Measurements from ENCODE around the gene DST. TPM values are rescaled to one million over a fixed set of nuclear protein-coding genes. Genes with fewer than 3 reads are reported as not detected.

DST gene
- total RNA-seq, 4 donors from 2014 or later: 475 to 871 (median 583) TPM

DNA sequence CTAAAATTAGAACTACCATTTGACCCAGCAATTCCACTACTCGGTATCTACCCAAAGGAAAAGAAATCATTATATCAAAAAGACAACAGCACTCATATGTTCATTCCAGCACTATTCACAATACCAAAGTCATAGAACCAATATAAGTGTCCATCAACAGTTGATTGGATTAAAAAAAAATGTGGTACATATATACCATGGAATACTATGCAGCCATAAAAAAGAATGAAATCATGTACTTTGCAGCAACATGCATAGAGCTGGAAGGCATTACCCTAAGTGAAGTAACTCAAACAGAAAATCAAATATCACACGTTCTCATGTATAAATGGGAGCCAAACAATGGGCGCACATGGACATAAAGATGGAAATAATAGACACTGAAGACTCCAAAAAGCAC, 163.3 kb downstream of the DST start:
- TF ChIP-seq POLR2A (IDR thresholded peaks at IDR 0.05): no peak
- TF ChIP-seq, protein P1, sequence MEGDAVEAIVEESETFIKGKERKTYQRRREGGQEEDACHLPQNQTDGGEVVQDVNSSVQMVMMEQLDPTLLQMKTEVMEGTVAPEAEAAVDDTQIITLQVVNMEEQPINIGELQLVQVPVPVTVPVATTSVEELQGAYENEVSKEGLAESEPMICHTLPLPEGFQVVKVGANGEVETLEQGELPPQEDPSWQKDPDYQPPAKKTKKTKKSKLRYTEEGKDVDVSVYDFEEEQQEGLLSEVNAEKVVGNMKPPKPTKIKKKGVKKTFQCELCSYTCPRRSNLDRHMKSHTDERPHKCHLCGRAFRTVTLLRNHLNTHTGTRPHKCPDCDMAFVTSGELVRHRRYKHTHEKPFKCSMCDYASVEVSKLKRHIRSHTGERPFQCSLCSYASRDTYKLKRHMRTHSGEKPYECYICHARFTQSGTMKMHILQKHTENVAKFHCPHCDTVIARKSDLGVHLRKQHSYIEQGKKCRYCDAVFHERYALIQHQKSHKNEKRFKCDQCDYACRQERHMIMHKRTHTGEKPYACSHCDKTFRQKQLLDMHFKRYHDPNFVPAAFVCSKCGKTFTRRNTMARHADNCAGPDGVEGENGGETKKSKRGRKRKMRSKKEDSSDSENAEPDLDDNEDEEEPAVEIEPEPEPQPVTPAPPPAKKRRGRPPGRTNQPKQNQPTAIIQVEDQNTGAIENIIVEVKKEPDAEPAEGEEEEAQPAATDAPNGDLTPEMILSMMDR (IDR thresholded peaks at IDR 0.05): no peak
- 95 to 96% methylated on average over 3 of the region's 3 CpGs for WGBS, 2 donors
- intact Hi-C loops (cut with DNase I; ENCODE audit: low total_unique reads): no loop called here
- no peak for DNase-seq (ENCODE audit: low spot score in 2 of 2)
- no peak overlapping the region for H3K4me3 ChIP-seq (ENCODE audit: low read depth, poor library complexity, severe bottlenecking)

DNA sequence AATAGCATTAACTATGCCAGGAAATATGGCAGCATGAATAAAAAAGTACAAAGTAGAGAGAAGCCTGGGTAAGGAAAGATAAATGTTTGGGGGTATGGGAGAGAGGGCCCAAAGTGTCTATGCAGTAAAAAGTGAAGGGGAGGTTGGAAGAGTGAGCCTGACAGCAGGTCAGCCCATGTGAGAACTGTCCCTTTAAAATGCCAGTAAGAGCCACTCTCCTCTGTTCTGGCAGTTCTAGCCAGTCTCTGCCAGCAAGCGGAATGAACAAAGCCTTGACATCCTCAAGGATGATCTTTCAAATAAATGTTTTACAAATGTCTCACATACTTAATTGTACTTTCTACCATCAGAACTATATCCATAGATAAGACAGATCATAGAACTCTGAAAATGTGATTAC, 164.5 kb downstream of the DST start:
- intact Hi-C loops (cut with DNase I; ENCODE audit: low total_unique reads): no loop called here
- DNase-seq (ENCODE audit: low spot score in 2 of 2): no peak
- H3K4me3 ChIP-seq (ENCODE audit: low read depth, poor library complexity, severe bottlenecking): no peak overlapping the region
- WGBS, 2 donors: 90 to 95% methylated on average over 1 of the region's 1 CpG
- no peak for TF ChIP-seq POLR2A (IDR thresholded peaks at IDR 0.05)
- TF ChIP-seq, protein P1 (IDR thresholded peaks at IDR 0.05): no peak

DNA sequence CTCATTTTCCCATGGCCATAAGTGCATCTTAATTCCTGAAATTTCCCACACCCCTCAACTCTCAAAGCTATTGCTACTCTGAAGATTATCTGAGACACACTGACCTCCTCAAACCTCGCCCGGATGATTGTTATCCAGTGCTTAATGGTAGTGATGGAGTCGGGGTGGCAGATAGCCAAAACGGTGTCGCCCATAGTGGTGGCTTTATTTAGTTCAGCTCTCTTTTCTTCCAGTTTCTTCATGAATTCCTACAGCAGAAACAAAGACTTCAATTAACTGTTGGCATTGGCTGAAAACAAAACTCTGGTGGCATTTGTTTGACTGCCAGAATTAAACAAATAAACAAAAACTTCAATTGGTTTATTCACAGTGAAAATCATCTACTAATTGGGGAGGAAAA, 165.4 kb downstream of the DST start:
- H3K4me3 ChIP-seq (ENCODE audit: low read depth, poor library complexity, severe bottlenecking): no peak overlapping the region
- 87 to 91% methylated on average over 5 of the region's 5 CpGs for WGBS, 2 donors
- intact Hi-C loops (cut with DNase I; ENCODE audit: low total_unique reads): no loop called here
- TF ChIP-seq, protein P1 (IDR thresholded peaks at IDR 0.05): no peak
- TF ChIP-seq POLR2A (IDR thresholded peaks at IDR 0.05): no peak
- DNase-seq (ENCODE audit: low spot score in 2 of 2): no peak

DNA sequence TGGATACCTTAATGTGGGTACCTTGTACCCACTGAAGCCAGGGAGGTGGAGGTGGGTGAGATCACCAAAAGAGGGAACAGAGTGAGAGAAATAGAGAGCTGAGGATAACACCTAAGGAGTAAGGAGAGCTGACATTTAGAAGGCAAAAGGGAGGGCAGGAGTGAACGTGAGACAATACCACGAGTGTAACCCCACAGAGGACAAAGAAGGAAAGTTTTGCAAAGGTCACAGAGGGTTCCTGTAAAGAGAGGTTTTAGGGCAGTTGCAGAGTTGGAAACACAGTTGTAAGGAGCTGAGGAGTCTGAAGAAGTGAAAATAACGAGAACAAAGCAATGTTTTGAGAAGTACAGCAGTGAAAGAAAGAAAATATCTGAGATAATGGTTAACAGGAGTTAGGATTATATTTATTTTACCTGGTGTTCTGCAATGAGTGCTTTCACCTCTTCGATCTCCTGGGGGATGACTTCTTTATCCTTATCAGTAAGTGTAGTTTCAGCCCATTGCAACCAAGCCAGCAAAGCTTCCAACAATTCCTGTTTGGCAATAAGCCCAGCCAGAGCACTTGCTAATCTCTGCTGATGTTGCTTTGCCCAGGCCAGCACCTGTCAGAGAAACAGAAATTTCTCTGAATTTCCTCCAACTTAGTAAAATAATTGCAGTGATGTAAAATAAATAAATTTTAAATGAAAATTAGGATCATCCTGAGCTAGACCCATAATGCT, 166.8 kb downstream of the DST start:
- no peak for DNase-seq (ENCODE audit: low spot score in 2 of 2)
- H3K4me3 ChIP-seq (ENCODE audit: low read depth, poor library complexity, severe bottlenecking): no peak overlapping the region
- 64 to 71% methylated on average over 4 of the region's 4 CpGs for WGBS, 2 donors
- TF ChIP-seq, protein P1 (IDR thresholded peaks at IDR 0.05): no peak
- TF ChIP-seq POLR2A (IDR thresholded peaks at IDR 0.05): no peak
- intact Hi-C loops (cut with DNase I; ENCODE audit: low total_unique reads): no loop called here

DNA sequence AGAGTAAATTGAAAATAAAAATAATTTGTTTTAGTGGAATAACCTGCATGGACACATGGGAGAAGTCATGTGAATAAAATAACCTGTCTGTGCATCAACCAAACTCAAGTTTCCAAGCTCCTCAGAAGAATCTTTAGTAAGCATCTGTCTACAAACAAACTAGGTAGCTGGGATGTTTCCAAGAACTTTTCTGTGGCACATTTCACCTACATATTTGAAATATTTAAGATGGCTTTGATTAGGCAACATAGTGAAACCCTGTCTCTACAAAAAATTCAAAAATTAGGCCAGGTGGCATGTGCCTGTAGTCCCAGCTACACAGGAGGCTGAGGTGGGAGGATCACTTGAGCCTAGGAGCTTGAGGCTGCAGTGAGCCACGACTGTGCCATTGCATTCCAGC, 168.2 kb downstream of the DST start:
- intact Hi-C loops (cut with DNase I; ENCODE audit: low total_unique reads): no loop called here
- no peak overlapping the region for H3K4me3 ChIP-seq (ENCODE audit: low read depth, poor library complexity, severe bottlenecking)
- TF ChIP-seq, protein P1 (IDR thresholded peaks at IDR 0.05): no peak
- no peak for TF ChIP-seq POLR2A (IDR thresholded peaks at IDR 0.05)
- DNase-seq (ENCODE audit: low spot score in 2 of 2): no peak
- 14 to 71% methylated on average over 1 of the region's 1 CpG for WGBS, 2 donors

DNA sequence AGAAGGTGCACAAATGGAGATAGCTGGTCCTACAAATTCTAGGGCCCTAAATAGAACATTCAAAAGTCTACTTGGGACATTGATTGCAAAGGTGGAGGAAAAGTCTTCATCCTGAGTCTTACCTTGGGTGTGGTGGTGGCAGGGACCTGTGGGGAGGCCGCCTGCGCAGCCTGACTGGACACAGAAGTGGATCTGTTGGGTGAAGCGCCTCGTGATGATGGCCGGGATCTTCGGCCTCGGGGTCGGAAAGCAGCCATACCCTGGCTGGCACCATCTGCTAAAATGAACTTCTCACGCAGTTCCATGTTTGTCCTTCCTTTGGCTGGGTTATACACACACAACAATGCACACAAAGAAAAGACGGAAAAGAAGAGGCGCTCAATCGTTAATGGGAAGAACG, 179.2 kb downstream of the DST start:
- DNase-seq (ENCODE audit: low spot score in 2 of 2): no peak
- TF ChIP-seq, protein P1 (IDR thresholded peaks at IDR 0.05): no peak
- no peak for TF ChIP-seq POLR2A (IDR thresholded peaks at IDR 0.05)
- H3K4me3 ChIP-seq (ENCODE audit: low read depth, poor library complexity, severe bottlenecking): no peak overlapping the region
- intact Hi-C loops (cut with DNase I; ENCODE audit: low total_unique reads): no loop called here
- 96 to 97% methylated on average over 13 of the region's 13 CpGs for WGBS, 2 donors
